ENCODE data around the gene EMX1.

The EMX1 gene

DNA sequence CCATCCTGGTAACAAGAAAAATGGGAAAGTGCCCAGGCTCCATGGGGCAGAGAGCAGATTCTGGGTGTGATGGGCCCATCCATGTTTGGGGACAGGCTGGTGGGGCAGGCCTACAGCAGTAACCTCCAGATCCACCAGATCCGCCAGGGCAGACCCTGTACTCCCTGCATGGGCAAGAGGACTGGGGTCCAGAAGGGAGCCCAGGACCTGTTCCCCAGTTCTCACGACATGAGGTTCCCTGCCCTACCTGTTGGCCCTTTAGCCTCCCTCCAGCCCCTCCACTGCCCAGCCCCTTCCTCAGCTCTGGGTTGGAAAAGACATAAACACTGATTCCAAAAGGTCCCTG is 38.7 kb downstream of the EMX1 start:
- in situ Hi-C loops (cut with MboI; ENCODE audit: low sequenced_read_pairs), result no loop called here

DNA sequence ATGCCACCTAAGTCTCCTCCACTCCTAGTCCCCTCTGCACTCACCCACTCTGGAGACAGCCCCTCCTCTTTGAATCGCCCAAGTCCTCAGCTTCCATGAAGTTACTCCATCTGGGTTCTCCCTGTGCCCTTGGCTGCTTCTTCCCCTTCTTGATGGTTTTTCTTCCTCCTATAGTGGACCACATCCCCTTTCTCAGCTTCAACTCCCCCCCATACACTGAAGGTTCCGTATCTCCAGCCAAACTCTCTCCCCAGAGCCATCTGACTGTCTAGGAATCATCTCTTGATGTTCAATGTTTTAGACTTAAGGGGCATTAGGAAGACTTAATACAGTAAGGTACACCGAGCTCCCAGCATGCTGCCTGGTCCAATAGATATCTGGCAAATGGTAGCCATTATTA is 39.6 kb downstream of the EMX1 start:
- in situ Hi-C loops (cut with MboI; ENCODE audit: low sequenced_read_pairs), result no loop called here

DNA sequence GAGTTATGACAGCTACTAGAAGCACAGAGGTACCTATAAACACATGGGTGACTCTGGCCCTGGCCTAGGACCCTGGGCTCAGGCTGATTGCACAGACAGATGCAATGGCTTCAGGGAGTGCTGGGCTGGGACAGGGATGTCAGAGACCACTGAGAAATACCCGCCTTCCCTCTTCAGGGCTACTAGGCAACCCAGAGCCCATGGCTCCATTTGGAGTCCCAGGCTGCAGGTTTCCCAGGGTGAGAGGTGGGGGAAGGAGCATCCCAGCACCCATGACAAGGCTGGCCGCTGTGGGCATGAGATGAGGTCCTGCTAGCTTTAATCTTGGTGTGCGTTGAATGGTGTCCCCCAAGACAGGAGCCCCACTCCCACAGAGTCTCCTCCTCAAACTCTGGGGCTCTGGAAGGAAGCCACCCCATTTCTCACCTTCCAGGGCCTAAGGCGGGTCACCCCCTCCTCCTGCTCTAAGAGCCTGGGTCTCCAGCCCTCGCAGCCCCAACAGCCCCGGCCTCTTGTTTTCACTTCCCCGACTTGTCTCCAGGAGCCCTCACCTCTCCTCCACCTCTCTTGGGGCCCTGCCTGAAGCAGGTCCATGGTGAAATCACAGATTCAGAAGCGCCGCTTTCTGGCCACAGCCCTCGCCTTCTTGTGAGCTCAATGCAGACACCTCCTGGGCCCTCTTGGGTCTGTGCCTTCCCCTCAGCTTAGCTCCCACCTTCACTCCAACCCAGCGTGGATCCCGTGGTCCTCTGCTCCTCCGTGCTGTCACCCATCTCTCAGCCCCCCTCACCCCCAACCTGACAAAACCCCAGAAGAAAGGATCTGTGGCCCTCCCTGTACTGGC is 41.4 kb downstream of the EMX1 start:
- in situ Hi-C loops (cut with MboI; ENCODE audit: low sequenced_read_pairs), result no loop called here

DNA sequence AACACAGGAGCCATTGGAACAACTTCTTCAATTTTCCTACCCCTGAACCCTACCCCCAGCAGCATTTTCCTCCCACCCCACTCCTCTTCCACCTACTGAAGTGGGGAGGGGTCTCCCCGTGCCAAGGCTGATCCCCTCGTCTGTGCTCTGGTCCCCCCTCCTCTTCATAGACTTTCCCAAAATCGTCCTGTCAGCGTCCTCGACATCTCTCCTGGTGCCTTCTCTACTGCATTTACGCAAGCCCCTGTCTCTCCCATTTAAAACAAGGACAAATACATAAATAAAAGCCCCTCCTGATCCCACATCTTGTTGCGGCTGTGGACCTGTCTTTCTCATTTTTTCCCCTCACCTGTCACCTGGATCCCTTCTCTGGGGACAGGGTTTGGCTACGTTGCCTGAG is 42.2 kb downstream of the EMX1 start:
- in situ Hi-C loops (cut with MboI; ENCODE audit: low sequenced_read_pairs), result no loop called here

DNA sequence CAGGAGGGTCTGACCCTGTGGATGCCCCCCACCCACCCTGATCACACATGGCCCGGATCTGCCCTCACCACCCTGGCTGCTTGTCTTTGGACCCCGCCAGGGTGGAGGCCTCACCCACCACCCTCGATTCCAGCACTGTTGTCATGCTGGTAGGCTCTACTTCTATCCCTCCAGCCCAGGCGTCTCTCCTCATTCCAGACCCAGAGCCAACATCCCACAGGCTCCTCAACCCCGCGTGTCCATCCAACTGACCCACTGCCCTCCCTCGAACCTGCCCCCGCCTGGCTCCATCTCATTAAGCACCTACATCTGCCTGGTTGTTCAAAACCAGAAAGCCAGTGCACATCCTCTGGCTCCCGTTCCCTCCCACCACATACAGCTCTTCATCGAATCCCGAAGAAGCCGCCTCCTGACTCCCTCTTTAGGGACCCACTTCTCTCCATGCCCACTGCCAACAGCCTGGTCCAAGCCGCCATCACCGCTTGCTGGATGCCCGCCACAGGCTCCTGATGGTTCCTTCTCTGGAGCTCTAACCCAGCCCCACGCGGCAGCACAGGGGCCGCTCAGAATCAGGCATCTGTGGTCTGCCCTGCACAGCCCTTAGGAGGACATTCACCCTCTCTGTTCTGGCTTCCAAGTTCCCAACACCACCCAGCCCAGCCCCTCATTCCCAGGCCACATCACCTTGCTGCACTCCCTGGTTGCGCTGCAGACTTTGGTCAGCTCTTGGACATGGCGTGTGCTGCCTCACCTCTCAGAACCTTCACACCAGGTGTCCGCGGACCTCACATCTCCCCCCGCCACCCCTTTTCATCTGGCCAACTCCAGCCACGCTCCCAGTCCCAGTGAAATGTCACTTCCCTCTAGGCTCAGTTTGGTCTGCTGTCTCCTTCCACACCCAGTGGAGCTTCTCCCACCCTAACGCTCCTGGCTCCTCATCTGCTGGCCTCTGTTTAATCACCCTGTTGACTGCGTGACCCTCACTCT is 43.0 kb downstream of the EMX1 start:
- in situ Hi-C loops (cut with MboI; ENCODE audit: low sequenced_read_pairs), result no loop called here

DNA sequence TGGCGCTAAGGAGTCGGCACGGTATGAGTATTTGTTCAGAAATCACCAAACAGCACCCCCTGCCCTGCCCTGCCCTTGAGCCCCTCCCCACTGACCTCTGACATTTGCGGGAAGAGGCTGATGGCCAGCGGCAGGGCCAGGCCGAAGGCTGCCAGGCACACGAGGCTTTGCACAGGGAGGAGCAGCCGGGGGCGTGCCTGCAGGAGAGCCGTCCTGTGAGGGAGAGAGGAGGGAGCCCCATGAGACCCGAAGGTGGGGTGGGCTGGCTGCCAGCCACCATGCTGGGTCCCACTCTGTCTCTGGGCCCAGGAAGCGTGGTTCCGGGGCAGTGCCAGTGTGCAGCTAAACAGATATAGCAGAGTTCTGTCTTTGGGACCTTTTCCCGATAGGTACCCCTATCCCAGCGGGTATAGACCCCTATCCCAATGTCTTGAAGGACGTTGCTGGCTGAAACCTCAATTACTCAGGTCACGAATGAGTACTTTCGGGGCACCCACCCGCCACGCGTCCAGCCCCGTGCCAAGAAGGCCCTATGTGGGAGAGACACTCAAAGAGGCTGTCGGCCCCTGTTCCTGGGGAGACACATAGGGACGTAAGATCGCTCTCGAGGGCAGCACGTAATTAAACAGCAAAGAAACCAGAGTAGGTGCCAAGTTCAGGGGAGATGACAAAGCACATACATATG is 43.9 kb downstream of the EMX1 start:
- in situ Hi-C loops (cut with MboI; ENCODE audit: low sequenced_read_pairs), result no loop called here

DNA sequence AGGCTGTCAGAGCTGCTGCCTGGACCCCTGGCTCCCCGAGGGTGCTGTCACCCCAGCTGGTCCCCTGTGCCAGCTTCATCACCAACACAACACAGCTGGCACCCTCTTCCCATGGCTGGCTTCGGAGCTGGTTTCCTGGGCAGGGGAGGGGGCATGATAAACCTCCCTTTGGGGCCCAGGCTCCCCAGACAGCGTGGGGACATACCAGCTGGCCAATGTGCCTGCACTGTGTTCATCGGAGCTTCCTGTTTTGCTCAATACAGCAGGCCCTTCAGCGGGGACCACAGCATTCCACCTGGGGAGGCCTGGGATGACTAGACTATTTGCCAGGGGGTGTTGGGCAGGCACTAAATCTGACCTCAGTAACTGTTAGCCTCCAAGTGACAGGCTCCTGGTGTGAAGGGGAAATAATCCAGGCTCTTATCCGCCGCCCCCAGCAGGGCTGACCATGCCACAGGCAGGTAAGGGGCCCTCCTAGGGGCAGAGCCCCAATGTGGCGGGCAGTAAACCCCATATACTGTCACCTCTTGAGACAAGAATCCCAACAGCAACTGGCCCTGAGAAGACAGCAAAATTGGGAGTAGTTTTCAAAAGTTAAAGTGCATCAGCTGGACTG is 44.6 kb downstream of the EMX1 start:
- in situ Hi-C loops (cut with MboI; ENCODE audit: low sequenced_read_pairs), result no loop called here

DNA sequence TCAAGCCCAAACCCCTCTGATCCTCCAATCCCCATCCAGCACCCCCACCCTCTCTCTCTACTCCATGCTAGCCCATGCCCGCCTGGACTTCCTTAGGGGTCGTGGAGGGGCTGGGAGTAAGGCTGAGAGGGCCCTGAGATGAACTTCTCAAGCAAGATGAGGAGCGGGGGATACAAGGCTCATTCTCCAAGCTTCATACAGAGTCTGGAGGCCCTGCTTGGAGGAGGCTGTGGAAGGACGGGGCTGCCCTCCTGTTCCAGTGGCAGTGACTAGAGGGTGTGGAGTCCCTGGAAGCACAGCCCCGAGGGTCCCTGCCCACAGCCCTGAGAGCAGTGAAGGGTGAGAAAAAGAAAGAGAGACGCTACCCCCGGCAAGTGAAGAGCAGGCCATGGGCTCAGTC is 45.6 kb downstream of the EMX1 start:
- in situ Hi-C loops (cut with MboI; ENCODE audit: low sequenced_read_pairs), result no loop called here

DNA sequence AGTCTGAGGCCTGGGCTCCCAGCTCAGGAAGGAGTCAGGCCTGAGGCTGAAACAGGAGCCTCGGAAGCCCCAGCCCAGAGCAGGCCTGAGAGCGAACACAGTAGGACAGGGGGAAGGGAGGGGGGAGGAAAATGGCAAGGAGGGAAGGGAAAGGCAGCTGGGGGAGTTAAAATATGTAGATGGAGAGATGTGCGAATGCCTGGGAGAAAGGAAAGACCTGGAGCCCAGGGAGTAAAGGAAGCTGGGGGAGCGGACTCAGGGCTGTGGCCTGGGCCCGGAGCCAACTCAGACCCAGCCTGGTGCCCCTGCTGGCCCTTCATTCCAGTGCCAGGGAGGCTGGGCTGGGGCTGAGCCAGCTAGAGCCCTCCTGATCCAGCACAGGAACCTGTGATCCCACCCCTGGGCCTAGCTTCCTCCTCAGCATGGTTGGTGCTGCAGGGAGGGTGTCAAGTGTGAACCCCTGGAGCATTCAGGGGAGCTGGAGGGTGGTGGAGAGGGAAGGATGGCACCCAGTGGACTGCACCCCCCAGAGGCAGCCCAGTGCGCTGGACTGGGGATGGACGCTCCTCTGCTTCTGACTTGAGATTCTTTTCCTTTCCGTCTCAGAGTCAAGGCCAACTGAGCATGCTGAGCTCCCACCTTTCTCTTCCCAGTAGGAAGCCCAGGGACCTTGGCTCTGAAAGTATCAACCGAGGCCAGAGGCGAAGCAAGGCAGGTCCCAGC is 46.3 kb downstream of the EMX1 start:
- in situ Hi-C loops (cut with MboI; ENCODE audit: low sequenced_read_pairs), result no loop called here

DNA sequence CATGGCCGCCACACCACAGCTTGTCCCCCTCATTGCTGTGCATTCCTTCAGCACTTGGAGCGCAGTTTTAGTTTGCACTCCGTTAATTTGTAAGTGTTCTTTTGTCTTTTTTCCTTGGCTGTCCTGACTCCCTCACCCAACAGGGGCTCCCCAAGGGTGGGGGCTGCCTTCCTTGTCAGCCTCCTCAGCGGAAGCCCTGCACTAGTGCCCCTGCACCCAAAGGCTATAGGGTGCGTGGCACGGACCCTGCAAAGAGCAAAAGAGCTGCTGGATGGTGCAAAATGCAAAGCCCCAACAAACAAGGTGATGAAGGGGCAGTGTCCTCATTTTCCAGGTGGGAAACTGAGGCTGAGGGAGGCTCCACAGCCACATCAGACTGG is 46.8 kb downstream of the EMX1 start:
- in situ Hi-C loops (cut with MboI; ENCODE audit: low sequenced_read_pairs), result no loop called here

DNA sequence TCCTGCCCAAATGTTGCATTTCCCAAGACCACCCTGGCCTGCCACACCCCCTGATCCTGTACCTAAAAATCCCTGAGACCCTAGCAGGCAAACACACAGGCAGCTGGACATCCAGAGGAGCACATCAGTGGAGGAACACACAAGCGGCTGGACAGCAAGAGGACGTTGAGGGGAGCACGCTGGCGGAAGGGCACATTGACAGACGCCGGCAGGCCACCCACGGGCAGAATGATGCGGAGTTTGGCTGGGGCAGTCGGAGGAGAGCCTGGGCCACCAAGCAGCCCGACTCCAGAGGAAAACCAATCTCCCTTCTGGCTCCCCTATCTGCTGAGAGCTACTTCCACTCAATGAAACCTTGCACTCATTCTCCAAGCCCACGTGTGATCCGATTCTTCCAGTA is 47.7 kb downstream of the EMX1 start:
- in situ Hi-C loops (cut with MboI; ENCODE audit: low sequenced_read_pairs), result no loop called here

DNA sequence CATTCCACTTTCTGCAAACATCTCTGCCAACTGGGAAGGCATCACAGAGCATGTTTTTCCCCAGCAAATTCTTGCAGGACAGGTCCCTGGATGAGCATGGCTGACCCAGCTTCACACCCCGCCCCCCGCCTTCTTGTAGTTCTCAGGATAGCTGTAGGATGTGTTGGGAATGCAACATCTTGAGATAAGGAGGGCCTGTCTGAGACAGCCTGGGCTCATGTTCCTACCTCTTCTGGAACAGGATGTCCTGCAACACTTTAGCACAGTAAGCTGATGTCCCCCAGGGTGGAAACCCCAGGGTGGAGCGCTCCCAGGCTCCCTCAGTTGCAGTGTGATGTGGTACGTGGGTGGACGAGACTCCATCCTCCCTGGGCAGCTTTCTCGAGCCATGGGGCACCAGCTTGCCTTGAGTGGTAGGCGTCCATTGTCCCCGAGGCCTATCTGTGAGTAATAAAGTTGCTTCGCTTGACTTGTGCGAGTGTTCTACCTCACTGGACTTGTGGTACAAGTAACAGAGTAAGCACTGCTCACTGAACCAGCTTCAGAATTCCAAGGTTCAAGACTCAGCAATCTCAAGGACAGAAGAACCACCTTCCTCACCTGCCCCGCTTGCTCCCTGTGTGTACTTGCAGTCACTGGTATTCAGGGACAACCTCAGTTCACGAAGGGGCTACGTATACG is 48.6 kb downstream of the EMX1 start:
- in situ Hi-C loops (cut with MboI; ENCODE audit: low sequenced_read_pairs), result no loop called here

DNA sequence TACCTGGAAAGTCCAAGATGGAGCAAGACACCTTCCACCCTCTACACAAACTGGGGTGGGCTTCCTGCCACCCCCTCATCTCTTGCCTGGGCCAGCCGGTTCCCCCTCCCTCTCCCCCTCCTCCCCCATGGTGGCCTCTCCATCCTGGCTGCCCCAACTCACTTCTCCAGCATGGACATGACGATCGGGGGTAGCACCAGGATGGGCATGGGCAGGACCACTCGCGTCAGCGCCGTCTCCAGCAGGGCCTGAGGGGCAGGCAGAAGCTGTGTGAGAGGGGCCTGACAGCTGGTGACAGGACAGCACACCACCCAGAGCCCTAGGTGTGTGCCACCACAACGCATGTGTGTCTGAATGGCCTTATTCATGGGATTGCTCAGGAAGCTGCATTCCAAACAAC is 51.0 kb downstream of the EMX1 start:
- in situ Hi-C loops (cut with MboI; ENCODE audit: low sequenced_read_pairs), result no loop called here

DNA sequence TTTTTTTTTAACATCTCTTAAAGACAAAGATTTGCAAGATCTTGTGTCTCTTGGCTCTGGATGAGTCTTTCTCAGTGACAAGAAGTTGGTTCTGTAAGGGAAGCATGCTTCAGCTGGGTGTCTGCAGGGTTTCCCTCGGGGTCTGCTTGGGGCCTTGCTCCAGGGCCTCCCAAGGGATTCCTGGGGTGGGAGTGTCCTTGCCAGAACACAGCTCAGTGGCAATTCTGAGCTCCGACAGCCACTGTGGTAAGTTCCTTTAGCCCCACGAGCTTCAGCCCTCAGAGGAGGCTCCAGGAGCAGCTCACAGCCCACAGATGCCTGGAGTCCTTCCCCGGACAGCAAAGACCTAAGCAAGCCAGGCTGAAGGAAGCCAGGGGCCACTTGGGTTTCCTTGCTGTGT is 52.4 kb downstream of the EMX1 start:
- in situ Hi-C loops (cut with MboI; ENCODE audit: low sequenced_read_pairs), result no loop called here

DNA sequence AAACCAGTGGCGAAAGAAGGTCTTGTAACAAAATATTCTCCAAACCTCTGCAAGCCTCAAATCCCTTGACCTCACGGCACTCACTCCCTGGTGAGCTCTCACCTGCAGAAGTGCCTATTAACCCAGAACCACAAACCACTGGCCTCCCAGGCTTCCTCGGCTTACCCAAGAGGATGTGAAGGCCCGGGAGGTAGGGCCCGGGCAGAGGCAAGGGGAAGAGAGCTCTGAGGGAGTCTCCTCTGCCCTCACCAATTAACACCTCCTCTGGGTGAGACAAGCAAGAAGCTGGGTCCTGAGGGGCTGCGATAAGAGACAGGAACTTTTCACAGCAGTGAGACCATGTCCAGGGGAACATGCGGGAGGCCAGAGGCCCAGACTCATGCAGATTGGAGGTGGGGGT is 53.7 kb downstream of the EMX1 start:
- in situ Hi-C loops (cut with MboI; ENCODE audit: low sequenced_read_pairs), result no loop called here

DNA sequence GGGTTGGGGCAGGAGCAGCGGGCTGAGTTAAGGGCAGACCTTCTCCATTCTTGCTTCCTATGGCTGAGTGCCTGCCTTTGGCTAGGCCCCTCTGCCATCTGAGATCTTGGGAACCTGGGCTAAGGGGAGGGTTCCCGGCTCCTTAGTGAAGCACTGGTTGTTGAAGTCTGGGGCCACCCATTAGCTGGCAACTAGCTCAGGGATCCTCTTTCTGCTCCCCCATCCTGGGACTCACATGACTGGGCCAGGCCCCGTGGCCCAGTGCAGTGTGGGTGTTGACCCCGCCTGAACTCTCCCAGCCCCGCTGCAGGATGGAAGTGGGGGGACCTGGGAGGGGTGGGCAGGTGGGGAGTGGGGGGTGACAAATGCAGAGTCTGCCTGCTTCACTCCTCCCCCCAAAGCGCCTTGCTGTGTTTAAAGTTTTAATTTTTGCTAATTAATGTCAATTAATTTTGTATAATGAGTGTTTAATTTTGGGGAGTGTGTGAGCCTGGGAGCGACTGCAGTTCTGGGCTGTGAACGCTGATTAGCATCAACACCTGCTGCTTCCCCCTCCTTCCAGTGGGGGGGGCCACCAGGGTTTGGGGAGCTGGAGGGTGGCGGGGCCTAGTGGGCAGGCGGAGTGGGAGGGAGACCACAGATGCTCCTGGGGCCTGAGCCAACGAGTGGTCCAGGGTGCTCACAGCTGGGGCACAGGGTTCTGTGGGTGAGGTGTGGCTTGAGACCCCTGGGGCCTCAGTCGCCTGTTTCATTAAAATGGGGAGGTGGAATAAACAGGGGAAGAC is 55.2 kb downstream of the EMX1 start:
- in situ Hi-C loops (cut with MboI; ENCODE audit: low sequenced_read_pairs), result no loop called here

DNA sequence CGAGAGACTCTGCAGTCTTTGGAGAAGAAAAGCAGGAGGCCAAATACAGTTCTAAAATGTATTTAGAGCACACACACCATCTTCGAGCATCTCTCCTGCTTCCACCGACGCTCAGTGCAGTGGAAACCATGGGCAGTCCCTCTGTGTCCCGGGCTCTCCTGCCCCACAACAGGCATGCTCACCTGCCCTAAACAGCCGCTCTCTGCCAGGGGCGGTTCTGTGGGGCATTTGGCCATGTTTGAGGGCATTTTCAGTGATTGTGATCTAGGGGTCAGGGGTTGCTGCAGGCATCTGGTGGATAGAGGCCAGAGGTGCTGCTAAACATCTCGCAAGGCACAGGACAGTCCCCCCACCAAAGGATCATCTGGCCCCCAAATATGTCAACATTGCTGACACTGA is 55.8 kb downstream of the EMX1 start:
- in situ Hi-C loops (cut with MboI; ENCODE audit: low sequenced_read_pairs), result no loop called here

DNA sequence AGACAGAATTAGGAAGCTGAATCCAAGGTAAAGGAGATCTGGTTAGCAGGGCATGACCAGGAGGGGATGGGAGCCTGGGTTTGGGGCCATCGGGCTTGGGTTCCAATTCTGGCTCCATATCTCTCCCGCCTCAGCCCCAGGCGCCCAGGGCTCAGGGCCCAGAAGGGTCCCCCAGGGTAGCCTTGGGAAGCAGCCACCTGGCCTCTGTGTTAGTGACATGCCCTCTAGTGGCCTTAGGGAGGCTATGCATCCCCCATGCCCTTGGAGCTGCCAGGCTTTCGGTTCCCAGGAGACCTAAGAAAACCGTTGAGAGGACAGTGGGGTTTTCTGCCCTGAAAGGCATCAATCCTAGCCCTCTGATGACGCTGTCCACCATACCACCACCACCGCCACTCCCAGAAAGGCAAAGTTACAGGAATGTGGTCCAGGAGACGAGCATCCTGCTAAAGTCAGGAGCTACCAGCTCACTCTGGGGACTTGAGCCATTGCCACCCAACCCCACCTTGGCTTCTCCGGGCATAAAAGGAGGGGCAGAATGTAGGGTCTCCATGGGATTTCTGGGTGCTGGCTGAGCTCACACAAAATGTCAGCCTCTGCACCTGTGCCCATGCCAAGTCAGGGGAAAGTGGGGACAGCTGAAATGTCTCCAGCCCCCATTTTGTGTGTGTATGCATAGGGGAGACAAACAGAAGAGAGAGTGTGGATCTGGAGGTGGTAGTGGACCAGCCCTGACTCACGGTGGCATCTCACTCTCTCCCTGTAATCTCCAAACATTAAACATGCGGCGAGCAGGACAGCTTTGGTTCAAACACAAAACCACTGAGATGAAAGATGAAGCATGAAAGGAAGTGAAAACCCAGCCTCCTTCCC is 56.5 kb downstream of the EMX1 start:
- in situ Hi-C loops (cut with MboI; ENCODE audit: low sequenced_read_pairs), result no loop called here

Measured in HL-60/S4 treated with retinoic acid at 250 ng/mL for 4 days and 3 days (cell line).